GM10248 (cell line): Measurements from ENCODE around the gene TAL1.

Source experiments
- CTCF ChIA-PET: fragments of 300-600 bp; sonication (Branson Sonifier 250); formaldehyde crosslinking; extraction: SDS; loops from one replicate; lab custom pipeline; 2021; ENCODE audit warnings: antibody characterized with exemption; lab: Yijun Ruan, JAX
- POLR2A ChIA-PET: fragments of 350-650 bp; sonication (Branson Sonifier 250); formaldehyde crosslinking; extraction: SDS; loops from one replicate; lab custom pipeline; 2020; ENCODE audit warnings: antibody characterized with exemption; lab: Yijun Ruan, JAX
- DNase-seq: peaks from one replicate; pipeline ENCODE4 v3.0.0; 2012; ENCODE audit errors: extremely low spot score
- CTCF ChIP-seq: IDR thresholded peaks from 2 replicates; pipeline ENCODE4 v1.5.1; 2012; ENCODE audit warnings: mild to moderate bottlenecking, low read depth; ENCODE audit errors: extremely low read depth, missing control alignments, control extremely low read depth

The TAL1 gene

GRCh38 chr1:47222476-47222875 is 9.5 kb downstream of the TAL1 start:
- DNase-seq = no peak
- no peak for TF ChIP-seq CTCF
- CTCF ChIA-PET = interaction anchor here (1.1 to 3.4 kb wide), 4 partner anchors 15 to 43 kb away, joined by 3 to 14 read pairs (median 8); no protein-coding TSS in a partner anchor
- POLR2A ChIA-PET = no interaction called here

GRCh38 chr1:47219590-47220220 is 12.3 kb downstream of the TAL1 start:
- no peak for TF ChIP-seq CTCF
- ChIA-PET CTCF (interaction anchor here (3.4 kb wide), 1 partner anchor 17 kb away, joined by 14 read pairs; no protein-coding TSS in a partner anchor), POLR2A (no interaction called here)
- no peak for DNase-seq

GRCh38 chr1:47219001-47219400 is 13.0 kb downstream of the TAL1 start:
- TF ChIP-seq CTCF = no peak
- POLR2A ChIA-PET = no interaction called here
- CTCF ChIA-PET = no interaction called here
- DNase-seq = no peak

GRCh38 chr1:47216278-47217059 is 15.6 kb downstream of the TAL1 start:
- ChIA-PET CTCF (interaction anchor here (3.9 kb wide), 1 partner anchor 24 kb away, joined by 17 read pairs; no protein-coding TSS in a partner anchor), POLR2A (no interaction called here)
- TF ChIP-seq CTCF = no peak
- no peak for DNase-seq

GRCh38 chr1:47215713-47216112 is 16.3 kb downstream of the TAL1 start:
- DNase-seq = no peak
- ChIA-PET CTCF (interaction anchor here (0.8 to 3.9 kb wide), 2 partner anchors 23 to 40 kb away, joined by 3 to 17 read pairs; no protein-coding TSS in a partner anchor), POLR2A (no interaction called here)
- TF ChIP-seq CTCF = no peak

- DNase-seq = no peak
- CTCF ChIA-PET = interaction anchor here (3.9 kb wide), 1 partner anchor 22 kb away, joined by 17 read pairs; no protein-coding TSS in a partner anchor
- POLR2A ChIA-PET = no interaction called here
Measured at GRCh38 chr1:47214549-47214948, 17.5 kb downstream of the TAL1 start.

More at GRCh38 chr1:47214549-47214948, 17.5 kb downstream of the TAL1 start:
- TF ChIP-seq CTCF = no peak
